Stimulated activated CD8-positive, alpha-beta memory T cell treated with anti-CD3 and anti-CD28 coated beads, Interleukin-15, amount 100 ng/mL, for 1 hour (primary cell): ENCODE data around the gene ZFAND2A.
"Not testable (repeated sequence)": the region's sequence is repeated elsewhere in the genome, so short reads cannot be mapped to it uniquely, and the experiment has no call there.

ENCODE experiments used
- DNase-seq: peaks from one replicate; pipeline ENCODE4 v3.0.0-alpha.2; 2020; ENCODE audit warnings: low read depth

The ZFAND2A gene

DNA sequence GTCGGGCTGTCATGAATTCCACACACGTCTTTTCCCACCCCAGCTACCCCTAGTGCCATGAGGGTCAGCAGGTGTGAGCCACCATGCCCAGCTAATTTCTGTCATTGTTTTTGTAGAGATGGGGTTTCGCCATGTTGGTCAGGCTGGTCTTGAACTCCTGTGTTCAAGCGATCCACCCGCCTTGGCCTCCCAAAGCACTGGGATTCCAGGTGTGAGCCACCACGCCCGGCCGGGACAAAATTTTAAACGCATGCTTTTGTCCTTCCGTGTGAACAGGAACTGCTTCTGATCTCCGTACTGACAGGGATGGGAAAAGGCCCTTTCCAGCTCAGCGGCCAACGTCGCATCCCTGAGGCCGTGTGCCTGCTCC lies 15.6 kb upstream of the ZFAND2A start:
- no peak for DNase-seq

DNA sequence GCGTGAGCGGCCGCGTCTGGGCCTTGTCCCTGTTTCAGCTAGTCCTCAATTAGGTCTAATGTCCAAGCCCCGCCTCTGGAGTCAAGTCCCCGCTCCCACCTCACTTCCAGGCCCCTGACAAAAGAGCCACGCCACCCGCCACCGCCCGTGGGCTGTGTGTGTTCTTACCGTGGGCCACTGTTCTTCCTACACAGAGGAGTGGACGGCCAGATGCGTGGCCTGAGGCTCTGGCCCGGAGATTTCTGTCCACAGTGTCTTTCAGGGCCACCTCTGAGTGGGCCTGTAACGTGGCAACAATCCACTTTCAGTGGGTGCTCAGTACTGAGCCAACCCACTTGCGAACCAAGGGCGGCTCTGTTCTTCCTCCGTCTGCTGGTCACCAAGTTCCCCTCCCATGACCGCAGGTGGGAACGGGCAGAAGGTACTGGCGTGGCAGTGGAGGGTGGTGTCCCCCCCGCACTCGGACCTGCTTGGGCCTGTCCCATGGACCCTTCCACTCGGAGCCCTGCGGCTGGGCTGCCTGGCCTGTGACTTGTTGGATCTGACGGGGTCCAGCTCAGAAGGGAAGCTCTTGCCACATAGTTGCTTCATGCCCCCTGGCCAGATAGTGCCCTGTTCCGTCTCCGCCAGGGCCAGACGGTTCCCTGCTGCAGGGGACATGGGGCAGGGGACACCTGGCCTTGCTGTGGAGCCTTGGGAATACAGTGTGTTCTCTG lies 15.0 kb upstream of the ZFAND2A start:
- no peak for DNase-seq

DNA sequence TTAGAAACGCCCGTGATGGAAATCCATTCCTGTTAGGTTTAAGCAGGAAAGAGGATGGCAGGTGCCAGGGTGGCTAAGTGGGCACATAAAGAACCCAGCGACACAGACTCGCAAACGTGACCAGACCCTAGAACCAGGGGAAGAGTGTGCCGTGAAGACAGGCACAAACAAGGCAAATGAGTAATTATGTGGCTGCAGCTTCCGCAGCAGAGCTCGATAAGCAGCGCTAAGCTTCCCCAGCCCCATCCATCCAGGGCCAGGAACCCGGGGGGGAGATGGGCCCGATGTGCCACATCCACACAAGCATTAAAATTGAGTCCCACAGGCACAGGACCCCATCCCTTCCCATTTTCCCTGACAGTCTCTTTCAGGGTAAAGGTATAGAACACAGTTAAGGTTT lies 14.0 kb upstream of the ZFAND2A start:
- no peak for DNase-seq

DNA sequence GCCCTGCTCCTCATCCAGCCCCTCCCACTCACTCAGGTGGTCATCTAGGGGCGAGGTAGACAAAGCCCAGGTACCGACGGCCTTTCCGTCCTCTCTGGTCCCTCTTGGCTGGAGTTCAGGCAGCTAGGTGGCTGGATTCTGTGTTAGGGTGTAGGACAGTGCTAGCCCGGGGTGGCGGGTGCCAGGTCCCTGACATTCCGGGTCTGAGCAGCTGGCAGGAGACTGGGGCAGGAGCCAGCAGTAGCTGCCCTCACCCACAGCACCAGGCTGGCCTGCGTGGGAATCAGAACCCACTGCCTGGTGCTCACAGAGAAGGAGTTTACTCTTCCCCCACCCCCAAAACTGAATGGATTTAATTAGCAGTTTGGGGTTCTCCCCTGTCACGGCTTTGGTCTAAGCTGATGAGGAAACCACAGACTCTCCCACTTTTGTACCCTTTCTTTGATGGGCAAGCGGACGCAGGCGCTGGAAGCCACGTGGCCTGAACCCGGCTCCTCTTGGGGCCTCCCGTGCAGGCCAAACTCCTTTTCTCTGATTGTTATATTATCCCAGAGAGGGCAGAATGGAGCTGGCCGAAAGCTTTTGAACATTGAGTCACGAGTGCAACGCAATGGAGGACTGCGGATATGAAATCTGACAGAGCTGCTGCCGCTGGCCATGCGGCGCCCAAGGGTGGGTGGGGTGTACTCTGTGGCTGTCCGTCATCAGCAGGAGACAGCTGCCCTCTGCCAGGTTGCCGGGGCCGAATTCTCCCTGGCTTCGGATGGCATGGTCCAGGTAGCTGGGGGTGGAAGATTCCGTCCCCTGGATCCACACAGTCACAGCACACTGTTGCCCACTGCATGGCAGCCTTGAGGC lies 12.9 kb upstream of the ZFAND2A start:
- DNase-seq: no peak

DNA sequence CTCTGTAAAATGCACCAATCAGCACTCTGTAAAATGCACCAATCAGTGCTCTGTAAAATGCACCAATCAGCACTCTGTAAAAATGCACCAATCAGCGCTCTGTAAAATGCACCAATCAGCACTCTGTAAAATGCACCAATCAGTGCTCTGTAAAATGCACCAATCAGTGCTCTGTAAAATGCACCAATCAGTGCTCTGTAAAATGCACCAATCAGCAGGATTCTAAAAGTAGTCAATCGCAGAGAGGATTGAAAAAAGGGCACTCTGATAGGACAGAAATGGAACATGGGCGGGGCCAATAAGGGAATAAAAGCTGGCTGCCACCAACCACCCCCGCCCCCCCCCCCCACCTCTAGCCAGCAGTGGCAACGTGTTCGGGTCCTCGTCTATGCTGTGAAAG lies 11.5 kb upstream of the ZFAND2A start:
- not testable (repeated sequence) for DNase-seq

DNA sequence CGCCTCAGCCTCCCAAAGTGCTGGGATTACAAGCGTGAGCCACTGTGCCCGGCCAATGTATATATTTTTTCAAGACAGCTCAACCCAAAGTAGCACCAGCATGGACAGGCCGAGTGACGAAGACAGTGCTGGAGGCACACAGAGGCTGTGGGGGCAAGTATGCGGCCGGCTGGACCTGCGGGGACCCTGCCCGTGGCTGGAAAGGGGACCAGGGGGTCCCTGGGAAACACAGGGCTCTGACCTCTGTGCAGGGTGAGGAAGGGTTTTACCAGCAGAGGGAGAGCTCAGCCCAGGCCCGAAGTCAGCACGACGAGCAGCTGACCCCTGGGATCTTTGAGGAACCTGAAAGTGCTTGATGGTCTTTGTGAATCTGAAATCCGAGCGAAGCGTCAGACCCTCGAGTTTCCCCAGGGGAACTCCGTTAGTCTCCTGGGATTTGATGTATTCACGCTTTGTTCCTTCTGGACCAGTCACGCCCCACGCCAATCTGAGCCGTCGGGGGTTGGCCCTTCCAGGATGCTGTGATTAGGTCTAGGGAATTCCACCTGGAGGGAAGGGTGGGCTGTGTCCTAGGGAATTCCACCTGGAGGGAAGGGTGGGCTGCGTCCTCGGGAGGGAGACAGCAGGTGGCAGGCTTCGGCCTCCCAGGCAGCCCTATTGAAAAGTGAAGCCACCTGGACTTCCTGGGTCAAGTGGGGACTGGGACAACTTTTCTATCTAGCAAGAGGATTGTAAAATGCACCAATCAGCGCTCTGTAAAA lies 10.9 kb upstream of the ZFAND2A start:
- no peak for DNase-seq

DNA sequence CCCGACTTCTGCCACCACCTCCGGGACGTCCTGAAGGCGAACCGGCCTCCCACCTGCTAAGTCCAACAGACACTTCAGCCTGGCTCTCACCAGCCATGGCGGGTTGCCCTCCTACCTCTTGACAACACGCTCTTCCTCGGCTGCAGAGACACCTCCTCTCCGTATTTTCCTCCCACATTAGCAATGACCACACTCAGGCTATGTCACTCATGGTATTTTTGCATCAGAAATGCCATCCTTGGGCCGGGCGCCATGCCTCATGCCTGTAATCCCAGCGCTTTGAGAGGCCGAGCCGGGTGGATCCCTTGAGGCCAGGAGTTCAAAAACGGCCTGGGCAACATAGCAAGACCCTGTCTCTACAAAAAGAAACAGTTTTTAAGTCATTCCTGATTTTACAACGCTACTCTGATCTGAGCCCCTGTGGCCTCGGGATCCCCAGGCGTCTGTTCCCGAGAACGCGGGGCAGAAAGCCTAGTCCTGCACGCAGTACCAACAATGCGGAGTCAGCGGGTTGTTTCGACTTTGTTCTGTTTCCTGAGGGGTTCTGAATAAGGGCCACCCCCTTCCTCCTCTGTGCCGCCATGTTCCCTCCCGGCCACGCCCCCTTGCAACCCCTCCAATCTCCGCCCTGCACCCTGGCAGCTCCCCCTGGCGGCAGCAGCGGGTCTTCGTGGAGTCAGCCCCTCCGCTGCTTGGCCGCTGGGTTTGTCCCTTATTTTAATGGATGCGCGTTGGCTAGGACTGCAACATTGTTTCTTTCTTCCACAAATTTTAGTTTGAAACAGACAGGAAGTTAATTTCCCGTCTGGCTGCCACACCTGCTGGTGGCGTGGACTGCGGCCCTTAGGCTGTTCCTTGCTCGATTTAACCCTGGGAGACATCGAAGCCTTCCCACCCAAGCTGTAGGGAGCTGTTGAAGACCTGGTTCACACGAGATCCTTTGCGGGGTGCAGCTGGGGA lies 9.7 kb upstream of the ZFAND2A start:
- peak; percentile 85 for DNase-seq

DNA sequence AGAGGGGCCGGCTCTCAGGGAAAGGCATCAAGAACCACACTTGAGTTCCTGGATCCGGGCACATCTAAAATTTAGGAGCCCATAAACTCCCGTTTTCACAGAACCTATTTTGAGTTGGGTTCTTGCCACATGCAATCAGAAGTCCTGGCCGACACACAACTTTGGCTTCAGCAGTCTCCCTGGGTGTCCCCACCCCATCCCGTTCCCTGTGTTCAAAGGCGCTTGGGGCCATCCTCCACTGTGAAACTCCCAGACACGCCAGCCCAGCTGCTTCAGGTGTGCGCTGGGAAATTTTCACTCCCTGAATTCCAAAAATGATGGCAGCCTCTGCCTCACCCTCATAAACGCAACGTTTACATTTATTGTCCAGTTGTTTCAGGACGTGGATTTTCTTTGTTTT lies 8.4 kb upstream of the ZFAND2A start:
- no peak for DNase-seq

DNA sequence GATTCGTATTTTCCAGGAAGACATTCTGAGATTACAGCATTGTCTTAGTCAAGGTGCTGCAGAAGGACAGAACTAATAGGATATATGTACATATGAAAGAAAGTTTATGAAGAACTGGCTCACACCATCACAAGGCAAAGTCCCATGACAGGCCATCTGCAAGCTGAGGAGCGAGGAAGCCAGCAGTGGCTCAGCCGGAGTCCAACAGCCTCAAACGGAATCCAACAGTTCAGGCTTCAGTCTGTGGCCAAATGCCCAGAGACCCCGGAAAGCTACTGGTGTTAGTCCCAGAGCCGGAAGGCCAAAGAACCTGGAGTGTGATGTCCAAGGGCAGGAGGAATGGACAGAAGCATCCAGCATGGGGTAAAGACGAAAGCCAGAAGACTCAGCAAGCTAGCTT lies 4.4 kb upstream of the ZFAND2A start:
- no peak for DNase-seq

DNA sequence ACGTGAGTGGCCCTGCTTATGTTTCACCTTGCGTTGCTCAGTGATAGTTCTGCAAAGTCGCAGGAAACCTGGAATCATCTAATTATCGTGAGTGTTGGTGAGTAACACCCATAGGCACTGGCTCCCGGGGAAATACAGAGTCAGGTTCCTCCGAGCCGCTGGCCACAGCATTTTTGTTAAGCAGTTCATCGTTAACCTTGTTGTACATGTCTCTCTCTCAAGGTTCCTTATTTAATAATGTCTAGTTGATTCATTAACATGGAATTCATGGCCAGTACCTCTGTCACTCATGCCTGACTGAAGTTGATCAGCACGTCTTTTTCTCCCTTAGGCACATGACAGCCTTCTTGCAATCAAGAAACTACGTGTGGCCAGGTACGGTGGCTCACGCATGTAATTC lies 3.1 kb upstream of the ZFAND2A start:
- DNase-seq: no peak

DNA sequence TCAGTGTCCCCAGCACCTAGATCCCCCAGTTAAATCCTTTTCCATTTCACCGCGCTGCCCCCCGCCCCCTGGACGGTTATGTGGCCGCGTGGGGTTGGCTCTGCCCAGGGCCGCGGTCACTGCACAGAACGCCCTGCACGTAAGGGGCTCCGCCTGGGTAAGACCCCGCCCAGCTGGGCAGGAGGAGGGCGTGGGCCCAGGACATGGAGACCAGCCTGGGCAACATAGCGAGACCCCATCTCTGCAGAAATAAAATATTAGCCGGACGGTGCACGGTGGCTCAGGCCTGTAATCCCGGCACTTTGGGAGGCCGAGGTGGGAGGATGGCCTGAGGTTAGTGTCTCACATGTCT lies 650 bp upstream of the ZFAND2A start:
- DNase-seq: no peak

DNA sequence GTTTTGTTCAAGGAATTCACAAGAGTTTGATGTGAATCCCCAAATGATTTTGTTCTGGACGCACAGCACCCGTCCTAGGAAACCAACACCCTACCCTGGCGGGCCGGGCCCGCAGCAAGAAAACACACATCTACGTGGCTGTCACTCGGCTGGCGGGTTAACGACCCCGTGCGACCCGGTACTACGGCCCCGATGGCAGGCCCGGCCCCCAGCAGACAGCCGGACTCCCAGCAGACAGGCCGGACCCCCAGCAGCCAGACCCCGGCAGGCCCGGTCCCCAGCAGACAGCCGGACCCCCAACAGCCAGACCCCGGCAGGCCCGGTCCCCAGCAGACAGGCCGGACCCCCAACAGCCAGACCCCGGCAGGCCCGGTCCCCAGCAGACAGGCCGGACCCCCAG lies 765 bp downstream of the ZFAND2A start:
- DNase-seq: not testable (repeated sequence)

DNA sequence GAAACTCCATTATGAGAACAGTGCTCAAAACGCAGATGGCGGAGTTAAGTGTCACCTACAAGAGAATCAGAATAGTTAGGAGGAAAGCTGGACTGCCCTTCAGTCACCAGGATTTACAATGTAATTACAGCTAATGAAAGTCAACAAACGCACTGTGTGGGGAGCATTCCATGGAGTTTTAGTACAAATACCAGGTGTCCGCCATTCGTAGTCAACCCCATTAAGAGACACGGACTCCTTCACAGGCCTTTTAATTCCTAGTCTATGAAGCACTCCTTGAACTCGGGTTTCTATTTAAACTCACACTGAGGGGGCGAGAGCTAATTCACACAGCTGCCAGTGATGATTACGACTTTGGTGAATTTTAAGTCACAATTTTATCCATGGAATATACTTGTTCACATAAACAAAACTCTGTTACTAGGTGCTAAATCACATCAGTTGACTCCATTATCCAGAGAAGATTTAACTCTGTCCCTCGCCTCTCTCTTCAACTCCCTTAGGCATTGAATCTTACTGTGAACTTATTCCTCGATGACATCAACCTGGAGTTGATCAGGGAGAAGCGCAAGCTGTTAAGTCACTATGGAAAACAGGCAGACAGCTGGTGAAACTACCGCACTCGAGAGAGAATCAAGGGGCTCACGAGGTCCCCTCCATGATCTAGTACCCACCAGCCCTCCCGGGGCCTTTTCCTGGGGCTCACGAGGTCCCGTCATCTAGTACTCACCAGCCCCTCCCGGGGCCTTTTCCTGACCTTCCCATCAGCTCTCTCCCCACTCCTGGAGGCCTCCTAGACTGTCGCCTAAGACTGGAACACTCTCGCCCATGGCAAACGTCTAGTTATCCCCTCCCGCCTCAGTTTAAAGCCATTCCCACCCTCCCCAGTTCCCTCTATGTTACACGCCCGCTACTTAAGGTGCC lies 1.5 kb downstream of the ZFAND2A start:
- DNase-seq: no peak

DNA sequence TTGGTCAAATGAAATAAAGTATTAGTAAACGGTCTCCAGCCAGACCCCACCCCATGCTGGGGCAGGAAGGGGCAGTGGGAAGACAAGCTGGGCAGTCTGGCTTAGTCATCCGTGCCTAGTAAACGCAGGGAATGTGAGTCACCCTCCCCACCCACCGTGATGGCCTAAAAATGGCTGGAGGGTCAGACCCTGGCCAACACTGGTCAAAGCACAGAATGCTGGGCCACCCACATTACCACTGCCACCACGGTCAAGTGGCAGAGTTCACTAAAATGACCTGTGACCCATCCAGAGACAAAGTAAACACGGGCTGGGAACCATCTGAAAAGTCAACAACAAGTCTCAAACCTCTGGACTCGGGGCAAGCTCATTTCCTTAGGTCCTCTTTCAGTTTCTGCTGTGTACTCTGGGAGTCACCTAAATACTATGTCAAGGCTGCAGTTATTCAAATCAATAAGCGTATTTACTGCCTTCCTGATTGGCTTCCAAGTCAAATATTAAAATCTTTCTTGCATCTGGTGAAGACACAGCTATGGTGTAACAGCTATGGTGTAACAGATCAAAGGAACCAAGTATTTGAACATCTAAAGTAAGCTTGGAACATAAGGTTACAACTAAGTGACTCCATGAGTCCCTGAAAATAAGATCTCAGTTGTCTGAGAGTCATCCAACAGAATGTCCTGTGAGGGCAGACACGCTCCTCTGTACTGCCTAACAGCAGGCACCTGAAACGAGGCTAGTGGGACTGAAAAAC lies 3.0 kb downstream of the ZFAND2A start:
- no peak for DNase-seq

DNA sequence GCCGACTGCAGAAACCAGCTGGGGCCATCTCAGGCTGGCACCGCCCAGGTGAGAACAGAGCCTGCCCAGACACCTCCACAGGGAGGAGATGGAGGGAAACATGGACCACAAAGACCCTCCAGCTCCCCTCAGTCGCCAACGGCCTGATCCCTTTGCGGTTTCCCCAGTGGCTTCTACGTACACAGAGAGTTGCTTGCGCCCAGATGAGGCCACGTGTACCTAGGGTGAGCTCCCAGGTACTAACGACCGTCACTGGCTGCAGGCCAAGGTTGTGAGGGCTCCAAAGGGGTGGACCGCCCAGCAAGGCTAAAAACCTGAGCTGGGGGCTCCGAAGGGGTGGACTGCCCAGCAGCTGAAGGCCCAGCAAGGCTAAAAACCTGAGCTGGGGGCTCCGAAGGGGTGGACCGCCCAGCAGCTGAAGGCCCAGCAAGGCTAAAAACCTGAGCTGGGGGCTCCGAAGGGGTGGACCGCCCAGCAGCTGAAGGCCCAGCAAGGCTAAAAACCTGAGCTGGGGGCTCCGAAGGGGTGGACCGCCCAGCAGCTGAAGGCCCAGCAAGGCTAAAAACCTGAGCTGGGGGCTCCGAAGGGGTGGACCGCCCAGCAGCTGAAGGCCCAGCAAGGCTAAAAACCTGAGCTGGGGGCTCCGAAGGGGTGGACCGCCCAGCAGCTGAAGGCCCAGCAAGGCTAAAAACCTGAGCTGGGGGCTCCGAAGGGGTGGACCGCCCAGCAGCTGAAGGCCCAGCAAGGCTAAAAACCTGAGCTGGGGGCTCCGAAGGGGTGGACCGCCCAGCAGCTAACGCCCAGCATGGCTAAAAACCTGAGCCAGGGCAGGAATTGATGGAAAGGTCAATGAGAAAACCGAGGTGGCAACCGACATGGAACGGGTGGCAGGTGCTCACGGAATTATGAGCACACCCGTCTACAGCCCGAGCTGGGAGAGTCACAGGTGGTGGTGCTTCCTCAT lies 3.9 kb downstream of the ZFAND2A start:
- DNase-seq: not testable (repeated sequence)

DNA sequence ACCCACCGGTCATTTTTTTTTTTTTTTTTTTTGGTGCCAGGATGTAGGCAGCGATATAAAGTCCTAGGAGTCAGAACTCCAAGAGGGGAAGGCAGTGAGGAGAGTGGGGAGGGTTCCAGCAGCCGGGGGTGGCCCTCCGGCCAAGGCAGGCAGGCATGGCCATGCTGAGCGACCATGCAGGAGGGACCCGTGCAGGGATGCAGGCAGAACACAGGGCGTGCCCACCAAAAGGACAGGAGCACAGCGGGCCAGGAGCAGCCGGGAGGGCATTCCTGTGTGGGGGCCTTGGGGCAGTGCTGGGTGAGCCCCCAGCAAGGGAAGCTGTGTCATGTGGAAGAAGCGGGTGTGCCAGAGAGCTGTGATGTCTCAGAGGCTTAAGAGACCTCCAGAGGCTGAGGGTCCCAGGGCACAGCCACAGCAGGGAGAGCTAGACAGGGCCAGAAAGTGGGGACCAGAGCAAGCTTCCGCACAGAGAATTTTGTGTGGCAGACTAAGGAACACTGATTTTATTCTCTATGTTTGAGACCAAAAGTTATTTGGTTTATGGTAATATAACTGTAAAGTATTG lies 5.7 kb downstream of the ZFAND2A start:
- no peak for DNase-seq

DNA sequence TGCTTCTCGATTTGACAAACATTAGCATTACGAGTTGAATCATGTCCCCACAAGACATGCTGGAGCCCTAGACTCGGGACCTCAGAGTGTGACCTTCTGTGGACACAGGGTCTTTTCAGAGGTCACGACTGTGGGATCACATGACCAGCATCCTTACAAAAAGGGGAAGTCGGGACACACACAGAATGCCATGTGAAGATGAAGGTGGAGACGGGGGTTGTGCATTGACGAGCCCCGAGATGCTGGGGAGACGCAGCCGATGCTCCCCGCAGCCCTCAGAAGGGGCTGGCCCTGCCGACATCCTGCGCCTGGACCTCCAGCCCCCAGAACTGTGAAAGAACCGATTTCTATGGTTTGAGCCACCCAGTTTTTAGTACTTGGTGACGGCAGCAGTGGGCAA lies 7.5 kb downstream of the ZFAND2A start:
- no peak for DNase-seq

DNA sequence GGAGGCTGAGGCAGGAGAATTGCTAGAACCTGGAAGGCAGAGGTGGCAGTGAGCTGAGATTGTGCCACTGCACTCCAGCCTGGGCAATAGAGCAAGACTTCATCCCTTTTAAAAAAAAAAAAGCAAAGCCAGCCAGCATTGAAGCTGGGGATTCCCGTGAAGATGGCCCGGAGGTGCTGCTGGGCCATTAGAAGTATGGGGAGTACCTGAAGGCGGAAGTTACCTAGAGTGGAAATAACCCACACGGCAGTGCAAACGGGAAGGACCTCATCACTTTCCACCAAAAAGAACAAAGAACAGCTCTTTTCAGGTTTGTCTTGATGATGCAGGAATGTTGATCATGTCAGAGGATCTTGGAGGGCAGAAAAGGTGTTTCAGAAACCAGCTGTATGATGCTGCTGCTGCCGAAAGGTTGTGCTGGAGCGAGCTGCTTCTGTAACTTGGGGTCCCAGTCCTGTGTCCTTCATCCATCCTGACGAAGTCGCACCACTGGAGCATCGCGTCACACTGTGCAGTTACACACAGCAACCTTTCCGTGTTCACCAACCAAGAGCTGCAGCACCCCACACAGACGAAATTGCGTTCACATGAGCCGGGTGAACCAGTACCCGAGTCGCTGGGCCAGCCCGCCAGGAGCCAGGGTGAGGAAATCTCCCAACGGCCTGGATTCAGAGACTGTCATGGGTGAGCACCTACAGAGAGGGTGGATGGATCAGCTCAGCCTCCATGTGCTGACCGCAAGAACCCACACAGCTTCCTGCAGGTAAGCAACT lies 8.2 kb downstream of the ZFAND2A start:
- no peak for DNase-seq
